Cardiac fibroblast (primary cell): Measurements from ENCODE around the gene AAMDC.
"Not testable (repeated sequence)": the region's sequence is repeated elsewhere in the genome, so short reads cannot be mapped to it uniquely, and the experiment has no call there.

ENCODE experiments used
- DNase-seq, 2 donors: peaks; one replicate each; pipeline versions ENCODE4 v3.0.0 to v3.0.0-alpha.2; 2010; ENCODE audit warnings: low read depth in 2 of 2
- H3K4me3 ChIP-seq, 2 donors: replicated peaks in 1 of 2; 1 replicate in 1 of 2; 2 replicates in 1 of 2; pipeline ENCODE4 v1.5.1; 2011; ENCODE audit warnings: low read depth in 2 of 2, low read length in 2 of 2, mild to moderate bottlenecking in 2 of 2, moderate library complexity in 1 of 2
- TF ChIP-seq, protein P1 (sequence below): IDR thresholded peaks from one replicate; pipeline ENCODE4 v1.5.1; 2011; ENCODE audit warnings: low read depth, mild to moderate bottlenecking, low read length, inconsistent platforms

The AAMDC gene

DNA sequence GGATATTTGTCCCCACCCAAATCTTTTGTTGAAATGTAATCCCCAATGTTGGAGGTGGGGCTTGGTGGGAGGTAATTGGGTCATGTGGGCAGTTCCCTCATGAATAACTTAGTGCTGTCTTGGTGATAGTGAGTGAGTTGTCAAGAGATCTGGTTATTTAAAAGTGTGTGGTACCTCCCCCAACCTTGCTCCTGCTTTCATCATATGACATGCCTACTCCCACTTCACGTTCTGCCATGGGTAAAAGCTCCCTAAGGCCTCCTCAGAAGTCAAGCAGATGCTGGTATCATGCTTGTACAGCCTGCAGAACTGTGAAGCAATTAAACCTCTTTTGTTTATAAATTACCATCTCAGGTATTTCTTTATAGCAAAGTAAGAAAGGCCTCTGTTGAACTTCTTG lies 30.6 kb downstream of the AAMDC start:
- no peak overlapping the region for H3K4me3 ChIP-seq
- TF ChIP-seq, protein P1, sequence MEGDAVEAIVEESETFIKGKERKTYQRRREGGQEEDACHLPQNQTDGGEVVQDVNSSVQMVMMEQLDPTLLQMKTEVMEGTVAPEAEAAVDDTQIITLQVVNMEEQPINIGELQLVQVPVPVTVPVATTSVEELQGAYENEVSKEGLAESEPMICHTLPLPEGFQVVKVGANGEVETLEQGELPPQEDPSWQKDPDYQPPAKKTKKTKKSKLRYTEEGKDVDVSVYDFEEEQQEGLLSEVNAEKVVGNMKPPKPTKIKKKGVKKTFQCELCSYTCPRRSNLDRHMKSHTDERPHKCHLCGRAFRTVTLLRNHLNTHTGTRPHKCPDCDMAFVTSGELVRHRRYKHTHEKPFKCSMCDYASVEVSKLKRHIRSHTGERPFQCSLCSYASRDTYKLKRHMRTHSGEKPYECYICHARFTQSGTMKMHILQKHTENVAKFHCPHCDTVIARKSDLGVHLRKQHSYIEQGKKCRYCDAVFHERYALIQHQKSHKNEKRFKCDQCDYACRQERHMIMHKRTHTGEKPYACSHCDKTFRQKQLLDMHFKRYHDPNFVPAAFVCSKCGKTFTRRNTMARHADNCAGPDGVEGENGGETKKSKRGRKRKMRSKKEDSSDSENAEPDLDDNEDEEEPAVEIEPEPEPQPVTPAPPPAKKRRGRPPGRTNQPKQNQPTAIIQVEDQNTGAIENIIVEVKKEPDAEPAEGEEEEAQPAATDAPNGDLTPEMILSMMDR = no peak
- peak; percentile 1 to 13 for DNase-seq

DNA sequence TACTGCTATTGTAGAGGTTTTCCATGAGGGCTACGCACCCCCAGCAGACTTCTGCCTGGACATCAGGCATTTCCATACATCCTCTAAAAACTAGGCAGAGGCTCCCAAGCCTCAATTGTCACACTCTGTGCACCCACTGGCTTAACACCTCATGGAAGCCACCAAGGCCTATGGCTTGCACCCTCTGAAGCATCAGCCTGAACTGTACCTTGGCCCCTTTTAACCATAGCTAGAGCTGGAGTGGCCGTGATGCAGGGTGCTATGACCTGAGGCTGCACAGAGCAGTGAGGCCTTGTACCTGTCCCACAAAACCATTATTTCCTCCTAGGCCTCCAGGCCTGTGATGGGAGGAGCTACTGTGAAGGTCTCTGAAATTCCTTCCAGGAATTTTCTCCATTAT lies 33.9 kb downstream of the AAMDC start:
- no peak for DNase-seq
- no peak overlapping the region for H3K4me3 ChIP-seq
- TF ChIP-seq, protein P1 = no peak

DNA sequence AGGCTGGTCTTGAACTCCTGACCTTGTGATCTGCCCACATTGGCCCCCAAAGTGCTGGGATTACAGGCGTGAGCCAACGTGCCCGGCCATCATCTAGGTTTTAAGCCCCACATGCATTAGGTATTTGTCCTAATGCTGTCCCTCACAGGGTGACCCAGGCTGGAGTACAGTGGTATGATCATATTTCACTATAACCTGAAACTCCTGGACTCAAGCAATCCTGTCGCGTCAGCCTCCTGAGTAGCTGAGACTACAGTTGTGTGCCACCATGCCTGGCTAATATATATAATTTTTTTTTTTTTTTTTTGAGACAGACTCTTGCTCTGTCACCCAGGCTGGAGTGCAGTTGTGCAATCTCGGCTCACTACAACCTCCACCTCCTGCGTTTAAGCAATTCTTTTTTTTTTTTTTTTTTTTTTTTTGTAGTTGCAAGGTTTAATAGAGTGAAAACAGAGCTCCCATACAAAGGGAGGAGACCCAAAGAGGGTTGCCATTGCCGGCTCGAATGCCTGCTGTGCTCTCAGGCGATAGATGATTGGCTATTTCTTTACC lies 37.0 kb downstream of the AAMDC start:
- DNase-seq, H3K4me3 ChIP-seq: not testable (repeated sequence)

DNA sequence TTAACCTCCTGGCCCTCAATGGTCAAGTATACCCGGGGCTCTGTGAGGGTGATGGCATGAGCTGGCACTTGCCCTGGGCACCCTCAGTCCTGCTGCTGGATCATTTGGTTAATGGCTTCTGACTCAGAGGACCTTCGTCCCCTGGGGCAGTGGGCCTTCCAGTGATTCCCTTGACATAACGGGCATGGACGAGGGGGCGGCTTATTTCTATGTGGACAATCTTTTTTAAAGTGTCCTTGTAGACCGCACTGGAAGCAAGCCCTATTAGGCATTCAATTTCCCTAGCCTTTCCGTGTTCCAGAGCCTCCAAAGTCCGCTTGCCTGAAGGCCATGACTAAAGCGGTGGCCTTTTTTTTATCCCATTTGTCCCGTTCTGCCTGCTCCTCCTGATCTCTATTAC lies 40.5 kb downstream of the AAMDC start:
- not testable (repeated sequence) for DNase-seq, H3K4me3 ChIP-seq

DNA sequence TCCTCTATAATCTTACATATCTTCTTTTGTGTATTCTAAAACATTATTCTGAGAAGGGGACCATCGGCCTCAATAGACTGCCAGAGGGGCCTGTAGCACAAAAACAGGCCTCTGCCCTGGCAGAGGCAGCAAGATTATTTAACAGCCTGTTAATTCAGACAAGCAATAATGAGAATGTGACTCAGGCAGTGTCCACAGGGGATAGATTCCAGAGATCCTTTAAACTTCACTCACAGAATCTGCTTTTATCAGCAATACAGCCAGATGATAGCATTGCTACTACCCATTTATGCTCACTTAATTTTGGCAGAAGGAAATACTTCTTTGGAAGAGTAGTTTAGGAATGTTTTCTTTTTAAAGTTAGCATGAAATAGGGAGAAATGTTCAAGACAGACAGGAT lies 44.9 kb downstream of the AAMDC start:
- H3K4me3 ChIP-seq = no peak overlapping the region
- DNase-seq = peak in 1 of 2 donors; percentile 36
- TF ChIP-seq, protein P1 = no peak

DNA sequence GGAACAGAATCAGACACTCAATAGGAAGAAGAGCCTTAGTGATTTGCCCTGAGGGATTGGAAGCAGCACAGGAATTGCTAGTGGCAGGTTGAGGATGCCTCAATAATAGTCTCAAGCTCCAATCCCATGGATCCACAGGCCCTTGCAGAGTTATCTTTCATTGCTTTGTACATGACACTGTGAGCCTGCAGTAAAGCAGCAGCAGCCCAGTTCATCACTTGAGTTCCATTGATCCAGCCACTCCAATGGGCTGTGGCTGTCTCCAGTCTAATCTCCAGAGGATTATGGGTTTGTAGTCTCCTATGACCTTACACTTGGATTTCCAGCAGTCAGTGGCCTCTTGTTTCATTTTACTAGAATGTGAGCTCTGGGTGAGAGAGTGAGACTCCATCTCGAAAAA lies 45.4 kb downstream of the AAMDC start:
- TF ChIP-seq, protein P1 = no peak
- DNase-seq = no peak
- H3K4me3 ChIP-seq = no peak overlapping the region

DNA sequence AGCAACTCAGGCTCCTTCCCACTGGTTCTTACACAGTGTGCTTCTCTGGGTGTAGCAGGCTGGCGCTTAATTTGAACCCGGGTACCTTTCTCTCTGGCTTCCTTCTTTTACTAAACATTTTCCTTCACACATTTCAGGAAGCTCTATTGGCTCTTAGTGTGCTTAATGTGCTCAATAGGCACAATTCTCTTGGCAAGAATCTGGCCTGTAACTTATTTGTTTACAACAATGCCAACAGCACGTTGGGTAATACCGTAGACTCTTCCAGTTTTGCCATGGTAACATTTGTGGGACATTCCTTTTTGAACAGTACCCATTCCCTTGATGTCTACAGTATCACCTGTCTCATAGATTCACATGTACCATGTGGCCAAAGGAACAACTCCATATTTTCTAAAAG lies 47.8 kb downstream of the AAMDC start:
- no peak overlapping the region for H3K4me3 ChIP-seq
- no peak for DNase-seq
- TF ChIP-seq, protein P1 = no peak

DNA sequence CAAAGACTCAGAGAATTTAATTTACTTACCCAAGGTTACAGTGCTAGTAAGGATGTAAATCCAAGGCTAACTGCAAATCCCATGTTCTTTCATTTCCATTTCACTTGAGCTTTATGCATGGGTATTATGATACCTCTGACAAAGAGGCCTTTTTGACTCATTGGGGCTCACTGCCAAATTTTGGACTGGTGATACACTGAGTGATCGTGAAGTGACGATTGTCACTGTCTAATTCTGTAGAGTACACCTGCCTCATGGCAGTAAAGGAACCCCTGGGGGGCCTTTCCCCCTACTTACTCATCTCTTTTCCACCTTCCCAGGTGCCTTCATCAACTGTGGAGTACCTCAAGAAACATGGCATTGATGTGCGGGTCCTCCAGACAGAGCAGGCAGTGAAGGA lies 50.9 kb downstream of the AAMDC start:
- TF ChIP-seq, protein P1 = no peak

More for the DNA sequence above, 50.9 kb downstream of the AAMDC start:
- no peak overlapping the region for H3K4me3 ChIP-seq
- DNase-seq = no peak
